Fibroblast of villous mesenchyme (primary cell): ENCODE data around the gene FUT8. TPM values are rescaled to one million over a fixed set of nuclear protein-coding genes. Genes with fewer than 3 reads are reported as not detected.
"Not testable (repeated sequence)": the region's sequence is repeated elsewhere in the genome, so short reads cannot be mapped to it uniquely, and the experiment has no call there.

Experiments used
- DNase-seq: peaks from one replicate; pipeline ENCODE4 v3.0.0-alpha.2; 2010; ENCODE audit warnings: low read depth
- H3K4me3 ChIP-seq: 2 replicates; pipeline ENCODE4 v1.5.1; 2011; ENCODE audit warnings: low read depth, mild to moderate bottlenecking, low read length
- CTCF ChIP-seq: IDR thresholded peaks from 2 replicates; pipeline ENCODE4 v1.5.1; 2012; ENCODE audit warnings: low read depth, mild to moderate bottlenecking, low read length; ENCODE audit not compliant: insufficient read depth
- total RNA-seq: library from RNA; depleted of rRNA; stranded (reverse); fragments of >200 nt; gene quantifications from 2 replicates; pipeline ENCODE4 v1.2.3, GENCODE V29; 2012

Gene FUT8
- total RNA-seq, 1 donor = 120 TPM

GRCh38 chr14:65465584-65465983, 53.1 kb downstream of the FUT8 start:
- TF ChIP-seq CTCF = no peak
- no peak overlapping the region for H3K4me3 ChIP-seq
- no peak for DNase-seq

GRCh38 chr14:65467926-65468325, 55.4 kb downstream of the FUT8 start:
- H3K4me3 ChIP-seq, DNase-seq: not testable (repeated sequence)

GRCh38 chr14:65469903-65470302, 57.4 kb downstream of the FUT8 start:
- TF ChIP-seq CTCF = no peak
- no peak for DNase-seq
- H3K4me3 ChIP-seq = no peak overlapping the region

DNA sequence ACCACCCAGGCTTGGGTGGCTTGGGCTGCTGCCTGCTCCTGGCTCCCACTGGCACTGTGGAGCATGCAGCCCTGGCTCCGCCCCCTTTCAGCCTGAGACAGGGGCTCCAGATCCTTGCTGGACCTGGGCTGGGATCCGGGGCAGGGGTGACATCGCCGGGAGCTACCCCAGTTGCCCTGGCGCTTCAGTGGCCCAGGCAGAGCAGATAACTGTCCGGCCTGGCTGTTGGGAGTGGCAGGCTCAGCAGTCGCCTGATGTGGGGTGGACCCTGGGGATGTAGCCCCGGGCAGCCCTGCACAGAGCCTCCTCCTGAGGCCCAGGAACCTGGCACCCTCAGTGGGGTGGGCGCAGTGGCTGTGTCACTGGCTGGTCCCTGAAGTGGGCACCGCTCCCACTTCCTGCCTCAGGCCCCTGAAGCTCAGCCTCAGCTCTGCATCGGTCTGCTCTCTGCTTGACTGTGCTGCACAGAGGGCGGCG, 57.9 kb downstream of the FUT8 start:
- TF ChIP-seq CTCF = no peak
- no peak overlapping the region for H3K4me3 ChIP-seq
- DNase-seq = no peak

DNA sequence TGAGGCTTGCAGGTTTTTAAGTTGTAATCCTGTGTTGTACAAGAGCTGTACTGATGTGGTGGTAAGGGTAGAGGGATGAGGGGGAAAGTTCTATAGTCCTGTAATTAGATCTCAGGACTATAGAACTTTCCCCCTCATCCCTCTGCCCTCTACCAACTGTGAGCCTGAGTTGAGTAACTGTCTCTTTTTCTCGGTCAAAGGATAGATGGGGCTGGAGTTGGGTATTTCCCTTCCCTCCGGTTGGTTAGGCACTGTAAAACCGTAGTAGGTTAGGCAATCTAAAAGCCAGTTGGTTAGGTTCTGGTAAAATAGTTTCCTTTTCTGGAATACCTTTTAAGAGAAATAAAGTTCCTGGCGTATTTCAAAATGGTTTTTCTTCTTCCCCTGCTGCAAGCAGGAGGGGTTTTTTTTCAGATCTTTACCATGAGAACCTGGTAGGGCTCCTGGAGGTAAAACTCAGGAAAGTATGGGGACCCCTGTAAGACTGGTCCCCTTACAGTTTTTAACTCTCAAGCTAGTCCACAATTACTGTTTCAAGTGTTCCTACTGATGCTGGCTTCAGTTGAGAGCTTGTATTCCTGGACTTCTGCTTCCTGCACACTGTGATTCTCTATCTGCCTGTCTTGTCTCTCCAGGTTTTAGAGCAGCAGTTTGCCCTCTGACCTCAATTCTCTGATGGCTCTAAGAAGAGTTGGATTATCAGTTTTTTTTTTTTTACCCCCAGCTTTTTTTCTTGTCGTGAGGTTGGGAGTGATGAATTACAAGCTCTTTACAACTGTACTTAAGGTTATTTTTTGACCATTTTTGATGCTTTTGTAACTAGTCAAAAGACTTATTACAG, 58.7 kb downstream of the FUT8 start:
- TF ChIP-seq CTCF = no peak
- no peak for DNase-seq
- H3K4me3 ChIP-seq = no peak overlapping the region

DNA sequence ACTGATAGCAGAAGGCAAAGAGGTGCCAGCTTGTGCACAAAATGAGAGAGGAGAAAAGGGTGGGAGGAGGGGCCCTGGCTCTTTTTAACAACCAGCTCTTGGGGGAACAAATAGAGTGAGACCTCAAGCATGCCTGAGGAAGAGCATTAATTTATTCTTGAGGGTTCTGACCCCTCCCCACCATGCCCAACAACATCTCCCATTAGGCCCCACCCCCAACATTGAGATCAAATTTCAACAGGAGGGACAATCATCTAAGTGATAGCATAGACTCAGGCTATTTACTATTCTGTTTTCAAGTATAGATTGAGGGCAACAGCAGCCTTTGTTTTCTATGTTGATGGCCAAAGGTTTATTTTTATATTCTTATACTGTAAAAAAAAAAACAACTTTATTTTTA, 59.7 kb downstream of the FUT8 start:
- no peak for DNase-seq
- TF ChIP-seq CTCF = no peak

DNA sequence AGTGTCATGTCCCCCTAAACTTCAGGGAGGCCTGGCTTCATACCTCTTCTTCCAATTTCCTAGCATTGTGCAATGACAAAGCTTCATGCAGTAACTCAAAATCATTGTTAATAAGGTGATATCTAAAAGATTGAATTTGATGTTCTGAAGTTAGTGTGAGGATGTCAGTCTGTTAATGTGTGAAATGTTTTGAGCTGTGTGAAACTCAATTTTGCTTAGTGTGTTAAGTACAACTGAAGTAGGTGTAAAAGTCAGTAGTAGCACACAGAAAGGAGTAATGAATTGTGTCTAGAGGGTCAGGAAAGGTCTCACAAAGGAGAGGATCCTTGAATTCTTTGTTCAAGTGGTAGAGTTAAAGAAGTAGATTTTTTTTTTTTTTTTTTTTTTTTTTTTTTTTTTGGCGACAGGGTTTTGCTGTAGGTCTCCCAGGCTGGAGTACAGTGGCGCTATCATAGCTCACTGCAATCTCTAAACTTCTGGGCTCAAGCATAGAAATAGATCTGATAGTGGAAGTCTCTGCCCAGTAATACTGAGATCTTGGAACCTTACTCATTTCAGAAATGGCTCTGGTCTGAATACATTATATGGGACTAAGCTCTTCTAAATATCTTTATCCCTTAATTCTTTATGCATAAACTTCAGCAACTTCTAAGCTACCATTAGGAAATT, 63.9 kb downstream of the FUT8 start:
- no peak overlapping the region for H3K4me3 ChIP-seq
- no peak for TF ChIP-seq CTCF
- no peak for DNase-seq

More for the DNA sequence above, 59.7 kb downstream of the FUT8 start:
- H3K4me3 ChIP-seq = no peak overlapping the region
